Right lobe of liver (tissue), 4 donors: ENCODE data around the gene MYO16.

Experiments used
- CTCF ChIP-seq, 4 donors: fragments of 200-600 bp in 3 of 4; fragments of 450-650 bp in 1 of 4; IDR thresholded peaks; one replicate each; pipeline versions ENCODE4 v1.5.1 to v1.8.0; 2016 to 2022; ENCODE audit warnings: antibody characterized with exemption in 4 of 4, mild to moderate bottlenecking in 2 of 4
- POLR2A ChIP-seq: fragments of 450-650 bp; IDR thresholded peaks from one replicate; pipeline ENCODE4 v1.6.1; 2017; ENCODE audit warnings: antibody characterized with exemption, mild to moderate bottlenecking
- donor health status: DM: no; HTN: no; CAD: no.
- donor health status: DM: no; HTN: no; CAD: no.
- donor health status: DM: no; HTN: yes; CAD: no.

GRCh38 chr13:108830916-108831315 is 201.5 kb downstream of the MYO16 start:
- TF ChIP-seq CTCF (IDR thresholded peaks at IDR 0.05) (no peak), POLR2A (no peak)
